GM21529 (cell line): Measurements from ENCODE around the gene CEACAM19.
"Not testable (repeated sequence)": the region's sequence is repeated elsewhere in the genome, so short reads cannot be mapped to it uniquely, and the experiment has no call there.

Experiments
- ATAC-seq: cut with Tn5 transposase; IDR thresholded peaks from one replicate; pipeline ENCODE4 v1.9.1; 2021; ENCODE audit not compliant: unreplicated experiment

CEACAM19 gene

GRCh38 chr19:44670027-44670426 is 1.3 kb upstream of the CEACAM19 start:
- ATAC-seq: not testable (repeated sequence)

GRCh38 chr19:44672226-44672625 is 944 bp downstream of the CEACAM19 start:
- no peak for ATAC-seq

GRCh38 chr19:44673510-44673909 is 2.2 kb downstream of the CEACAM19 start:
- no peak for ATAC-seq

GRCh38 chr19:44675521-44675920 is 4.2 kb downstream of the CEACAM19 start:
- ATAC-seq: no peak

- ATAC-seq: no peak
These were observed 5.9 kb downstream of the CEACAM19 start for GRCh38 chr19:44677019-44677811.

GRCh38 chr19:44680536-44680935 is 9.3 kb downstream of the CEACAM19 start:
- no peak for ATAC-seq

- no peak for ATAC-seq
These were observed 10.9 kb downstream of the CEACAM19 start for GRCh38 chr19:44681992-44682790.

GRCh38 chr19:44682807-44683206 is 11.5 kb downstream of the CEACAM19 start:
- ATAC-seq: no peak

GRCh38 chr19:44683434-44684210 is 12.3 kb downstream of the CEACAM19 start:
- no peak for ATAC-seq

GRCh38 chr19:44684396-44684795 is 13.1 kb downstream of the CEACAM19 start:
- not testable (repeated sequence) for ATAC-seq

GRCh38 chr19:44684892-44685863 is 13.9 kb downstream of the CEACAM19 start:
- no peak for ATAC-seq

GRCh38 chr19:44685877-44686276 is 14.6 kb downstream of the CEACAM19 start:
- ATAC-seq: no peak

GRCh38 chr19:44686896-44687295 is 15.6 kb downstream of the CEACAM19 start:
- no peak for ATAC-seq

- ATAC-seq: no peak
These were observed 16.6 kb downstream of the CEACAM19 start for GRCh38 chr19:44687888-44688287.

- no peak for ATAC-seq
These were observed 18.2 kb downstream of the CEACAM19 start for GRCh38 chr19:44689290-44690130.

- no peak for ATAC-seq
These were observed 18.8 kb downstream of the CEACAM19 start for GRCh38 chr19:44690131-44690440.

- ATAC-seq: no peak
These were observed 21.1 kb downstream of the CEACAM19 start for GRCh38 chr19:44692379-44692721.

- ATAC-seq: no peak
These were observed 22.9 kb downstream of the CEACAM19 start for GRCh38 chr19:44694184-44694579.

GRCh38 chr19:44696939-44697669 is 25.8 kb downstream of the CEACAM19 start:
- no peak for ATAC-seq
